ENCODE data around the gene SCCPDH.

- TF ChIP-seq POLR2A (IDR thresholded peaks at IDR 0.05) (no peak), CTCF (IDR thresholded peaks at IDR 0.05 in 4 of 5, conservative IDR thresholded peaks at IDR 0.05 in 1 of 5) (no peak)
Observed at GRCh38 chr1:246730839-246731238, 6.6 kb downstream of the SCCPDH start.

Measured in gastrocnemius medialis (tissue), 4 donors.